Psoas muscle (tissue), 8 donors: ENCODE measurements around the gene RHBDD1. TPM values are rescaled to one million over a fixed set of nuclear protein-coding genes. Genes with fewer than 3 reads are reported as not detected.

Source experiments
- ATAC-seq, 4 donors: fragments of 200-7000 bp; cut with Tn5 transposase; one replicate each; pipeline ENCODE4 v1.9.1; 2020; ENCODE audit warnings: moderate library complexity in 3 of 4, mild to moderate bottlenecking in 2 of 4
- DNase-seq, 2 donors: peaks; one replicate each; pipeline ENCODE4 v3.0.0-alpha.2; 2020
- H3K27ac ChIP-seq: fragments of 200-600 bp; one replicate; pipeline ENCODE4 v1.8.0; 2022
- H3K27me3 ChIP-seq, 3 donors: fragments of 200-600 bp in 1 of 3; one replicate each; pipeline versions ENCODE4 v1.6.1 to v1.8.0; 2013 to 2022; ENCODE audit warnings: low read length in 2 of 3, mild to moderate bottlenecking in 2 of 3, moderate library complexity in 1 of 3; ENCODE audit not compliant: insufficient read depth in 3 of 3
- H3K36me3 ChIP-seq, 2 donors: fragments of 200-600 bp in 1 of 2; one replicate each; pipeline versions ENCODE4 v1.6.1 to v1.8.0; 2013 to 2022; ENCODE audit warnings: low read depth in 1 of 2, mild to moderate bottlenecking in 1 of 2, moderate library complexity in 1 of 2; ENCODE audit not compliant: insufficient read depth in 1 of 2
- H3K4me1 ChIP-seq: fragments of 200-600 bp; one replicate; pipeline ENCODE4 v1.8.0; 2022
- H3K4me3 ChIP-seq: fragments of 200-600 bp; one replicate; pipeline ENCODE4 v1.8.0; 2022; ENCODE audit warnings: mild to moderate bottlenecking
- H3K9me3 ChIP-seq: fragments of 200-600 bp; one replicate; pipeline ENCODE4 v1.8.0; 2022
- WGBS, 3 donors: extraction: QIAGEN DNeasy Blood & Tissue Kit; methylation state at CpG; one replicate each; pipeline versions ENCODE4 v1.1.6 to v1.1.7; 2013; 5-methylcytosine and 5-hydroxymethylcytosine counted together
- intact Hi-C, 2 donors: fragments of 100-400 bp; cut with DNase I; formaldehyde crosslinking; loops; one replicate each; pipeline versions ENCODE4 v1.11.0 to v1.14.2; 2022
- polyA plus RNA-seq, 3 donors: library from polyadenylated mRNA; stranded (reverse); fragments of 200-250 nt; gene quantifications; one replicate each; pipeline ENCODE4 v1.2.3, GENCODE V29; 2013
- total RNA-seq, 4 donors: library from RNA; stranded (reverse); fragmentation: NEBNext Ultra II Directional in 2 of 4; extraction: Animal tissue kit (Norgen Biotek cat#: 25700) in 2 of 4; gene quantifications; one replicate each; pipeline versions ENCODE4 v1.2.1 to v1.2.4, GENCODE V29; 2021 to 2023
- TF ChIP-seq, protein P1 (sequence below): fragments of 200-600 bp; IDR thresholded peaks from one replicate; pipeline ENCODE4 v1.8.0; 2022; ENCODE audit warnings: antibody characterized with exemption
- donor health status: healthy with polysubstance abuse.
- donor health status: DM: no; HTN: no; CAD: no; lungs with moderate emphysema.
- donor health status: Bipolar disorder and iron deficiency.
- donor health status: healthy.
- donor health status: DM: yes; HTN: yes; CAD: no.
- donor health status: DM: no; HTN: no; CAD: no.
- donor health status: DM: no; HTN: no; CAD: no.
- donor health status: DM: yes; HTN: yes; CAD: no.

Gene RHBDD1
- total and polyA plus RNA-seq, 7 donors: 6.7 to 26.1 (median 17.9) TPM

DNA sequence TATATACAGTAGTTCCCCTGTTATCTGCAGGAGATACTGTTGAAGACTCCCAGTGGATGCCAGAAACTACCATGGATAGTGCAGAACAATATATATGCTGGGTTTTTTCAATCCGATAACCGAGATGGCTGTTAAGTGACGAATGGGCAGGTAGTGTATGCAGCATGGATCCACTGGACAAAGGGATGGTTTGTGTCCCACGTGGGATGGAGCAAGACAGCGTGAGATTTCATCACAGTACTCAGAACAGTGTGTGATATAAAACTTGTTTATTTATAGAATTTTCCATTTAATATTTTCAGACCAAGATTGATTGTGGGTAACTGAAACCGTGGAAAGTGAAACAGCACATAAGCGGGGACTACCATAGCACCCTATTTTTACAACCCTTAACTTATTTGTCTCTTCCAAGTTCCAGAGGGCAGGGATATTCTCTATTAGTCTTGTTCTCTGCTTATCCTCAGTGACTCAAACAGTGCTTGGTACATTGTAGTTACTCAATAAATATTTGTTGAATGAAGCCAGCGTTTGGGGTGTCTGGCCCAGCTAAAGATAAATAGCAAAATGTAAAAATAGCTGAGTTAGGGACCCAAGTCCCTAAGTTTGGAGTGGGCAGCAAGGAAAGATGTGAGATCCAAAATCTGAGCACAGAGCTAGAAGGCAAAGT, 50.0 kb downstream of the RHBDD1 start:
- H3K27ac ChIP-seq: no peak overlapping the region
- H3K4me1 ChIP-seq: no peaks in the 10 kb centered on the region
- H3K9me3 ChIP-seq: no peaks in the 10 kb centered on the region
- whole genome bisulfite sequencing, 3 donors: 90 to 91% (median 91%) methylated on average over 8 of the region's 8 CpGs
- TF ChIP-seq, protein P1, sequence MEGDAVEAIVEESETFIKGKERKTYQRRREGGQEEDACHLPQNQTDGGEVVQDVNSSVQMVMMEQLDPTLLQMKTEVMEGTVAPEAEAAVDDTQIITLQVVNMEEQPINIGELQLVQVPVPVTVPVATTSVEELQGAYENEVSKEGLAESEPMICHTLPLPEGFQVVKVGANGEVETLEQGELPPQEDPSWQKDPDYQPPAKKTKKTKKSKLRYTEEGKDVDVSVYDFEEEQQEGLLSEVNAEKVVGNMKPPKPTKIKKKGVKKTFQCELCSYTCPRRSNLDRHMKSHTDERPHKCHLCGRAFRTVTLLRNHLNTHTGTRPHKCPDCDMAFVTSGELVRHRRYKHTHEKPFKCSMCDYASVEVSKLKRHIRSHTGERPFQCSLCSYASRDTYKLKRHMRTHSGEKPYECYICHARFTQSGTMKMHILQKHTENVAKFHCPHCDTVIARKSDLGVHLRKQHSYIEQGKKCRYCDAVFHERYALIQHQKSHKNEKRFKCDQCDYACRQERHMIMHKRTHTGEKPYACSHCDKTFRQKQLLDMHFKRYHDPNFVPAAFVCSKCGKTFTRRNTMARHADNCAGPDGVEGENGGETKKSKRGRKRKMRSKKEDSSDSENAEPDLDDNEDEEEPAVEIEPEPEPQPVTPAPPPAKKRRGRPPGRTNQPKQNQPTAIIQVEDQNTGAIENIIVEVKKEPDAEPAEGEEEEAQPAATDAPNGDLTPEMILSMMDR: no peak
- H3K4me3 ChIP-seq: no peak overlapping the region
- no peaks in the 10 kb centered on the region for H3K27me3 ChIP-seq
- ATAC-seq (peak in 3 of 4 donors; percentile 40 to 72 (median 49)), DNase-seq (no peak)
- intact Hi-C loops: no loop called here
- H3K36me3 ChIP-seq: no peaks in the 10 kb centered on the region

DNA sequence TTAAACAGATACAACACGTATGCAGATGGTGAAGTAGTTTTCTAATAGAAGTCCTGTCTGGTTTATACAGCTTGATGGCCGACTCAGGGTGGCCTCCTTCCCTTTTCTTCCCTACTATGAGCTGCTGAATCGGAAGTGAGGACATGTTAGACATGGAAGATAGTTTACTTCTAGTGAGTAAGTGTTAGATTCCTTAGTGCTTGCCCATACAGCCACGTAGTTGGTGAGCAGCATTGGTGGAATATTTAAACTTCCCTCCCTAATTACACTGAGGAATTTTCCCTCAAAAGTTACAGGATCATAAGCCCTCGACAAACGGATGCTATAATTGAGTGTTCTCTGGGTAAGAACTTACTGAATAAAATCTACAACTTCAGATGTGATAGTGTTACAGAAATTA, 52.1 kb downstream of the RHBDD1 start:
- DNase-seq (no peak), ATAC-seq (no peak)
- Histone ChIP-seq H3K27me3 (no peaks in the 10 kb centered on the region), H3K4me3 (no peak overlapping the region), H3K9me3 (no peaks in the 10 kb centered on the region), H3K27ac (no peak overlapping the region), H3K4me1 (no peaks in the 10 kb centered on the region), H3K36me3 (no peaks in the 10 kb centered on the region)
- TF ChIP-seq, protein P1: no peak
- WGBS, 3 donors: 75 to 81% (median 79%) methylated on average over 6 of the region's 6 CpGs
- intact Hi-C loops: no loop called here

DNA sequence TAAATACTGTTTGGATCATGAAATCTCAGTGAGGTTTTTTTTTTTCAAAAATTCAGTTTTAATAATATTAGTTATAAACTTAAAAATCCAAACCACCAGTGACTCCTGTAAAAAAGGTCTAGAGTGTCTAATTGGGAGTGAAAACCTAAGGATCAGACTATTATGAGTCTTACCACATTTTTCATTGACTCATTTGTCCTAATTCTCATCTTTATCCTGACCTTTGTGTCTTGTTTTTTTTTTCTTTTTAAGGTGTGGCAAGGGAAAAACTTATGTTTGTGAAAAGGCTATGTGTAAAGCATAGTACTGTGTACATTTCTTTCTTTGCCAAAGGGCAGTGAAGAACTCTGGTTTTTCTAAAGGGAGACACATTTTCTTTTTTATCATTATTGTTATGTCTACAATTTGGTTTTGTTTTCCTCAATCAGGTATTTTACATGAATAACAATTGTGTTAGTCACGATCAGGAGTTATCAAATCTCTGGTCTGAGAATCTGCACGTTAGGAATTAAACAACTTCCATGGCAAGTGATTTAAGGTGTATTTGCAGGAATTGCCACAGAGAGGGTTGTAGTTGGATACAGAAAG, 52.6 kb downstream of the RHBDD1 start:
- TF ChIP-seq, protein P1: no peak
- ATAC-seq (no peak), DNase-seq (no peak)
- H3K4me3 ChIP-seq: no peak overlapping the region
- 88 to 93% (median 93%) methylated on average over 2 of the region's 2 CpGs for WGBS, 3 donors
- intact Hi-C loops: no loop called here
- no peaks in the 10 kb centered on the region for H3K4me1 ChIP-seq
- no peaks in the 10 kb centered on the region for H3K36me3 ChIP-seq
- no peaks in the 10 kb centered on the region for H3K27me3 ChIP-seq
- no peak overlapping the region for H3K27ac ChIP-seq
- no peaks in the 10 kb centered on the region for H3K9me3 ChIP-seq

DNA sequence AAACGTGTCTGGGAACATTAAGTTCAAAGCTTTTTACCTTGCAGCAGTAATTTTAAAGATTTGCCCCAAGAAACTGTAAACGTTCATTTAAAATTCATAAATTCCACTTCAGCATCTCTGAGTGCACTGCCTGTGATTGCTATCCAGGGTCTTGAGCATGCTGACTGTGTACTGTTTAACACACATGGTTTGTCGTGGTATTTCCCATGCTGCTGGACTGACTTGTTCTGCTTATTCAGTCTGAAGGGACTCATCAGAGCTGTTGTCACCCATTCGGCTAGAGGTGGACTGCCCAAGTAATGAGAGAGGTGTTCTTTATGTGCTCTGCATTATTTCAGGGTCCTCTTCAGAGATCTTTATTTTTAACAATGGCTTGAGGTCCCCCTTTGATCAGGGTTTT, 53.1 kb downstream of the RHBDD1 start:
- 75 to 84% (median 80%) methylated on average over 4 of the region's 4 CpGs for WGBS, 3 donors
- H3K9me3 ChIP-seq: no peaks in the 10 kb centered on the region
- no peak overlapping the region for H3K27ac ChIP-seq
- ATAC-seq (no peak), DNase-seq (no peak)
- H3K27me3 ChIP-seq: no peaks in the 10 kb centered on the region
- TF ChIP-seq, protein P1: no peak
- H3K4me3 ChIP-seq: no peak overlapping the region
- no peaks in the 10 kb centered on the region for H3K4me1 ChIP-seq
- intact Hi-C loops: no loop called here
- no peaks in the 10 kb centered on the region for H3K36me3 ChIP-seq
